ELF-1 (cell line): ENCODE data around the gene THADA.

Experiments
- DNase-seq: peaks from one replicate; pipeline ENCODE4 v3.0.0-alpha.2; 2016; ENCODE audit warnings: low read depth, low spot score

The THADA gene

DNA sequence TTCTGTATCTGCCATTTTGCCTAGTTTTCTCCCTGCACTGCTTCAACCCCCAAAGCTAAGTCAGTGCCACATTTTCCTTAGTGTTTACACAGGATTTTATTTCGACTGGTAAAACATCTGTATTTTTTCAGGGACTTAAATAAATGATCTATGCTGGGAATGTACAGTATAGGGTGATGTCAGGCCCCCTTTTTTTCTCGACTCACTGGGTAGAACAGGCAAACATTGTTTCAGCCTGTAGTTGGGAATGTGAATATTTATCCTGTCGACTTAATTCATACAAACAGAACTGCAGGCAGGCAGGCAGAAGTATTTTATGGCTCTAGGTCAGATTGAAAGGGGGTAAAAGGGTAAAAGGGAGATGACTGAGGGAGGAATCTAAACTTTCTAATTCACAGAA, 245.9 kb downstream of the THADA start:
- no peak for DNase-seq

DNA sequence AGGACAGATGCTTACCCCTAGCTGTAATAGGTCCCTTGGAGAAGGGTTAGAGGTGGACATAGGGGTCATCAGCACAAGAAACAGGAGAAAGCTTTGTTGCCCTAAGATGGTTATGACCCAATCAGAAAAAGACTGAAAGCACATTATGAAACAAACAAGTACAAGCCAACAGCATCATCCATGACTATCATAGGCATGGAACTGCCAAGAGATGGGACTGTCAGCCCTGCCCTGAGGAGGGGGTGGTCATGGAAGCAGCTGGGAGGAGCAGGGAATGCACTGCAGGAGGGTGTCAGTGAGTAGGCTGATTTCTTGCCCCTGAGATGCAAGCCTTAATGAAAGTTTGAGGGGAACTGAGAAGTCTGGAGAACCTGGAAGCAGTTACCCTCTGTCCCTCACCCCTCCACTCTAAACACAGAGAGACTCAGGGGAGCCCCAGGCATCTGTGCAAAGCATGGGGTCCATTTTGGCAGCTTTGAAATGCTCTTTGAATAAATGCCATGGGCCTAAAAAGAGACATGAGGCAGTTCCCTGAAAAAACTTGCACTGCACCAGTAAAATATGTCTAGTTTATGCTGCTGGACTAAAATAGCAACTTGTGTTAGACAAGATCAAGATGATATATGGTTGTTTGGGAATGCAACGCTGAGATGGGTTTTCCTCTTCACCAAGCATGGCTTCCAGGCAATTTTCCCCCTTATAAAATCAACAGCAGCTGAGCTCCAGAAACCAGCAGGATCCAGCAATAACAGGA, 246.8 kb downstream of the THADA start:
- DNase-seq = no peak

DNA sequence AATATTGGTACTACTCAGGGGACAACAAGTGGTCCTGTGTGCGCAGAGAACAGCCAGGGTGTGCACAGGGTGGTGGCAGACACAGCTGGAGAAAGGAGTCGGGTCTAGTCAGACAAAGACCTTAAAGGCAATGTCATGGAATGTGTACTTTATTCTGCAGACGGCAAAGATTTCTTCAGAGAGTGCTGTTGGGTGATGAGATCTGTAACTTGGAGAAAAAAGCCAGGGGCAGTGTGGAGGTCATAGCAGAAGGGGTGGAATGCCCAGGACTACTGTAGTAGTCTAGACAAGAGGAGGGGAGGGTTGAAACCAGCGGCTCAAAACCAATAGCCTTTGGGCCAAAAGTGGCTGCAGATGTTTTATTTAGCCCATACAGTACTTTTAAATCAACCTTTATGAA, 248.1 kb downstream of the THADA start:
- peak; percentile 47 for DNase-seq

DNA sequence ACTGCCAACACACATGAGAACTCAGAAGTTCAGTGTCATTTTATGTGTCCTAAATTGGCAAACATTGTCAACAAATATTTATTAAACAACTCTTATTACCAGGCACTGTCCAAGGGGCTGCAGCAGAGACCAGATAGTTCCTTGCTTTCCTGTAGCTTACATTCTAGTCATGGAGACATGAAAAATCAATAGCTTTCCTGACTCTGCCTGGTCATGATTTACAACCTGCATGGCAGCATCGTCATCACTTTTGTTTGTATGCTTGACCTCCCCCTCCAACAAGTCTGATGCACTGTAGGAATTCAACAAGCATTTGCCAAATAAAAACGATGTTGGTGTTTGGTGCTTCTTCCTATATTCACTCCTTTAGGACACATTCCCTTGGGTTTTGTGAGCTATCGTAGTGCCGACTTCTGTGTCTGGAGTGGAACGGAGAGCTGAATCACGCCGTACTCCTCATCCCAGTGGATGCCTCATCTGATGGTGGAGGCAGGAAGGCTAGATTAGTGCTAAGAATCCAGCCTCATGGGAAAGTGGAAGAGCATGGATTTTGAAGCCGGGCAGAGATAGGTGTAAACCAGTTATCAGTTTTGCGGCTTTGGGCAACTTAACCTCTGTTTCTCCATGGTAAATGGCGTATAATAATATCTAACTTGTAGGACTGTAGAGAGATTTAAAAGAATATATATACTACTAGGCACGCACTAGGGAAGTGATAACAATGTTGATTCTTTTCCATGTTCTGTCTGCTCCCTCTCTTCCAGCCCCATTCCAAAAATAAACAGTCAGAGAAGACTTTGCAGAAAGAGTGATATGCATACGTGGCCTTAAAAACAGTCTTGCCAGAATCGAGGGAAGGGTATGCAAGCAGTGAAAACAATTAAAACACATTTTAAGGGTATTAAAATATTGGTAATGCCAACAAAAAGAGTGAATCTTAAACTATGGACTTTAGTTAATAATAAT, 249.0 kb downstream of the THADA start:
- DNase-seq = no peak

DNA sequence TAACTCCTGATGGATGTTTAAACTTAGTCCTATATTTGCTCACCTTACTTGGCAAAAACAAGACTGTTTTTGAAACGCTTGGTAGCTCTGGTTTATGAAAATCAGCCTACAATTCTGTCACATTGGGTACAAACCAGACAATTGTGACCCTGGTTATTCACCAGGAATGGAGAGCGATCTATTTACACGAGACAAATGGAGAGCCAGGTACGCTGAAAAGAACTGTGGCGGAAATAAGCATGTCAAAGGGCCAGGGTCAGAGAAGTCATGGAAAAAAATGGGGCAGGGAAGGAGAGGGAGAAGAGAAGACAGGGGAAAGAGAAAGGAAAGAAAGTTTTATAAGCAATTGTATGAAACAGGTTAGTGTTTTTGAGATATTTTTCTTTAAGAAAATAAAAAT, 250.0 kb downstream of the THADA start:
- no peak for DNase-seq

DNA sequence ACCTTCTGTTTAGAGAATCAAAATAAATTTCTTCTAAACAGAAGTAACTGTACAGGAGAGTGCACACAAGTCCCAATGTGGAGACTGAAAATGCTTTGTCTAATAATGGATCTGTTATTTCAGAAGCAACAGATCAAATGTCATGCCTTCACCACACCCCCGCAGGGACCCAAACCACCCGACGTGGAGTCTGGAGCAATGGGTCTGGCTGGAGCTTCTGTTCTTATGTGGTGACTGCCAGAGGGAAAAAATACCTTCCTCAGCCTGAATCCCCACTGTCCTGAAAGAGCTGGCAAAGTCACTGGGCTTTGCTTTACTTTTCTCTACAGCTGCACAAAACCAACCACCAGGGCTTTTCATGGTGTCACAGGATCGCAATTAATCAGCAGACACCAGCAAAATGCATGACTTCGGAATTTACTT, 250.4 kb downstream of the THADA start:
- peak; percentile 84 for DNase-seq

DNA sequence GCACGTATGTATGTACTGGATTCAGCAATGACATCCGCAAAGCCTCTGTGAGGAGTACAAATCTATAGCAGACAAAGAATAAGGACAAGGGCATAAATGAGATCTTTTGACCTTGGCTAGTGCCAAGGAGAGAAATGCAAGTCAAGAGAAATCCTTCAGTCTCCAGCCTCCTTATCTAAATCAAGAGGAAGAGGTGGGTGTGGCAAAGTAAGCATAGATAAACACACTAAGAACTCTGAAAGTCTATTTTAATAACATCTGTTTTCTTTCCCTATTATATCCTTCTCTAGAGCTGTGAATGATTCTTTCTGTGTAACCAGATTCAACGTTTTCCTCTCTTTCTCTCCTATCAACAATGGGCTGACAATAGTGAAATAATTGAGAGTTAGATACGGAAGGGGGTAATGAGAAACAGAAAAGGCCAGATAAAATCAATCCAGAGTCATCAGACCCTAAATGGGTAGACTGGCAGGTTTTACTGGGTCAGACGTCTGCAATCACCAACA, 250.9 kb downstream of the THADA start:
- DNase-seq = peak; percentile 44

DNA sequence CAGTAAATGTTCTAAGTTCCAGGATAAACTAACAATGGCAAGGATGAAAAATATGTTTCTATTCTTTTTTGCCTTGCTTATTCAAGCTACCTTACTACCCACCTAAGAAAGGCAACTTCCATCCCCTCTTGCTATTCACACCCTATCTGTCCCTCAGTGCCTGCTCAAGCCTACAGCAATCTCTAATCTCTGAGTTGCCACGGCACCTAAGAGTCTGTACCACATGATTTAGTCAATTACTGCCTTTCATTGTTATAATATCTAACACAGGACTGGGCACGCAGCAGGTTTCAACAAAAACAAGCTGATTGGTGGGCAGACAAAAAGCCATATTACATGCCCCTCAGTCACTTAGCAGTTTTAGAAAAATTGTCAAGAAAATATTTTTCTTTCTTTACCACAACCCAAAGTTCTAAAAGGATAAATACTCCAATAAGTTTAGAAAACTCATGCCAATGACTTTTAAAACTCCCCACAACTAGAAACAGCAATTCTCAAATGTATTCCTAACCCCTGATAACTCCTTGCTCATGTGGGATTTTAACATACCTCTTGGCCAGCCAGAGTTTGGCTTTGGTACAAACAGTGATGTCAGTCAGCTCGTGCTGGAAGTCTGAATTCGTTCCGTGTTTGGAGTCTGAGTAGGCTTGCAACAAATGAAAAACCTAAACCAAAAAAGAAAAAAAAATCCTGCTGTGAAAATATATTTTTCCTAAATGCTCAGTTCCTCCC, 252.1 kb downstream of the THADA start:
- DNase-seq = no peak

DNA sequence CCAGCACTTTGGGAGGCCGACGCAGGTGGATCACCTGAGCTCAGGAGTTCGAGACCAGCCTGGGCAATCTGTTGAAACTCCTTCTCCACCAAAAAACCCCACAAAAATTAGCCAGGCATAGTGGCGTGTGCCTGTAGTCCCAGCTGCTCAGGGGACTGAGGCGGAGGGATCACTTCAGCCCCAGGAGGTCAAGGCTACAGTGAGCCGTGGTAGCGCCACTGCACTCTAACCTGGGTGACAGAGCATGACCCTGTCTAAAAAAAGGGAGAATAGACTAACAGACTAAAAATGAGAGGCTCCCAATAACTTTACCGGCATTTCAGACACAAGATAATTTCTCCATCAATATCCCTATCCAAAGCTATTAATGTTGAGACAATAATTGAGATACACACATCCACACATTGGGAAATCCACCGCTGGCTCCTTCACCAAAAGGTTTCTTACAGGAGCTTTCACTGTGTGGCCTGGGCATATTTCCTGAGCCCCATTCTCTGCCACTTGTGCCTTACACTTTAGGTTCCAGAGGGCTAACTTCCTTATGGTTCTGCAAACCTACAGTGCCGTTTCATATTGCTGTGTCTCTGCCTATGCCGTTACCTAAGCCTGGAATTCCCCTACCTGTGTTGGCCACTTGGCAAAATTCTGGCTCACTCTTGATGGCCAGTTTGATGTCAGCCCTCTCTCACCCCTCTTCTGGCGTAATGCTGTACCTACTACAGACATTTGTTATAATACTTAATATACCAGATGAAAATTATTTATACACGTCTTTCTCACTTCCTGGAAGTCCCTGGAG, 253.7 kb downstream of the THADA start:
- DNase-seq = no peak

DNA sequence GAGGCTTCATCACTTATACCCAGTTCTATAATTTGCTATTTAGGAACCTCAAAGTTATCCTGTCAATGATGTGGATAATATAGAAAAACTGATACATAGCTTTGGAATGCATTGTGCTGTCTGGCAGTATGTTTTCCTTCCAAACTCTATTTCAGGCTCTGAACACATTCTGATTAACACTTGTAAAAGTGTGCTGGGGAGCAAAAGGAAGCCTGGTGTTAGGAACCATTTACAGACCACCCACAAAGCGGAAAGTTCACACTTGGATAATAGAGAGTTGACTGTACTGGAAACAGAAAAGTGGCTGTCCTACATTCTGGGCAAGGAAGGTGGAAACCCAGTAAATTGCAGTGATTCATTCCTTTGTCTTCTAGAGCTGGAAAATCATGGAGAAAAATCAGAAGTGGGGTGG, 254.9 kb downstream of the THADA start:
- no peak for DNase-seq

DNA sequence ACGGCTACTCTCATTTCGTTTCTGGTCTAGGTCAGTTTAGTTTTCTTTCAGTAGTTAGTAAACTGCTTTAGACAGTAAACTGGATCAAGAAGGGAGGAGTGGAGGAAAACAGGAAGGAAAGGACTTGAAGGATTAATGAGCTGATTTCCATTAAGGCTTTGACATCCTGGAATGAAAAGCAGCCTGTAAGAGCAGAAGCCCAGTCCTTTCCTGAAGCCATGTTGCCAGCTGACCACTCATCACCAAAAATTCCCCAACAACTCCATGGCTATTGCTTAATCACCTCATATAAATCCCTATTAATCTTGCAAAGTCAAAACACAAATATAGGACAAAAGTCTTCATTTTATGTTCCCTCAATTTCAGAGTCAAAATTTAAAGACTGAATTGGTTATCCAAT, 255.8 kb downstream of the THADA start:
- no peak for DNase-seq

DNA sequence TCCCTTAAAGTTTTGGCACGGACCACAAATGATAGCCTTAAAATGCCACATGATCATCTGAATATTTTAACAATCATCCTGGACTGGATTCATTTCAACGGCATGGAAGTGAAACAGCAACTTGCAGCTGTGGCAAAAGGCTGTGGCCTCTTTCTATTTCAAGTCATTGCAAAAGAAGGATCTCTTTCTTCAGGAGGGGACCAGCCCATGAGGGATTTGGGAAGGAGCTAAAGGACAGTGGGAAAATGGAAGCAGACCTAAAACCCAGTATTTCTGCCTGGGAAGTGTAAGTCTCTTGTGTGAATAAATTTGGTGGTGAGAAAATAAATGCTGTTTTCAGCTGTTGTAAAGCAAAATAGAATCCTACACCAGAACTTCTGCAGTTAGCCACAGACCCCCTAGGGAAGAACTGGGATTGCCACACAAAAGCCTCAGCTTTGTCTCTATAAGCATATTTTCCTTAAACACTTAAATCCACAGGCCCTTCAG, 262.1 kb downstream of the THADA start:
- no peak for DNase-seq

DNA sequence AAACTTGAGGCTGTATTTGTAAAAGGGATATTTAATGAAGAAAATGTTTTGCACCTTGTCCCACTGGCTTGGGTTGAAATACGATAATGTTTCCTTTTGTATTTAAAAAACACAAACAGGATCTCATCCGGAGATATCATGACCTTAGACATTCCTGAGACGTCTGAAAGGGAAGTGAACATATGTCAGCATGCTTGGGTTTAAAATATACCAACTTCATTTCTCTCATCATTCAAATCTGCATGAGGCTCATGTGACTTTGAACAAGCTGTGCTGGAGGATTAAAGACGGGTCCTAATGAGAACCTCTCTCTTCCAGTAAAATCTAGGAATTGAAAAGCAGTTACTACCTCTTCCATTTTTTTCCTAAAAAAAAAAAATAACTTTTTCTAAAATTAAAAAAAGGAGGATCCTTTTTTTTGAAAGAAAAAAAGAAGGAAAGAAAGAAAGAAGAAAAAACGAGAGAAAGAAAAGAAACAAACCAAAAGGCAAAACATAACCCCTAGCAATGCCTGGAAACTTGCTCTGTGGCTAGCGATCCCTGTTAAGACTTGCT, 262.7 kb downstream of the THADA start:
- DNase-seq = no peak

DNA sequence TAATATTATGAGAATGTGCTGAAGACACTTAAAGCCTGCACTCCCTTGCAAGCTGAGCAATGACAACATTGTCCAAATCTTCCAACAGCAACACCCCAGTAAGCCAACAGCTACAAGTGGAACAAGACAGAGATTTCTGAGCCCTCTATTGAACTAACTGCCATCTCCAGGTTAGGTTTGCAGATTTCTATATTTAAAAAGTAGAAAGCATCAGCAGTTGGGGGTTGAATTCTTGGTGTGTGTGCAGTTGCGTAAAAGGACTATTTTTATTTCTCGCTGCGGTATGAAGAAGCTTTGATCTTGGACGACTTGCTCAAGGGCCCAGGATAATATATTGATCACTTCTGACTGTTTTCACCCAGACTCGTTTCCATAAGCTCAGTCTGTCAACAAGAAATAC, 263.2 kb downstream of the THADA start:
- no peak for DNase-seq

DNA sequence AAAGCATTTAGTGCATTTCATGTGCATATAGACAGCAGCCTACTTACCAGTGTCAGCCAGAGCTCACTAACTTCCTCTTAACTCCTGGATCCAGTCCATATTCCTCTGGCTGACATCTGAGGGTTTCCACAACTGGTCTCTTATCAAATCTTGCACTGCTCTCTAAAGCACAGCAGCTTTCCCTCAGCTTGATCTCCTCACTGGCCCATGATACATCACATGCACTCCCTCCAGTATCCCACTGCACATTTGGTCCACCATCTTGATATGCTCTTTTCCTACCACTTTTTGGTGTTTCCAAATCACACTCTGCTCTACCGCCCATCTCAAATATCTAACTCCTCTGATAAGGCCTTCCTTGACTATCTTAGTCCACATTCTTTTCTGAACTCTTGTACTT, 264.4 kb downstream of the THADA start:
- no peak for DNase-seq

DNA sequence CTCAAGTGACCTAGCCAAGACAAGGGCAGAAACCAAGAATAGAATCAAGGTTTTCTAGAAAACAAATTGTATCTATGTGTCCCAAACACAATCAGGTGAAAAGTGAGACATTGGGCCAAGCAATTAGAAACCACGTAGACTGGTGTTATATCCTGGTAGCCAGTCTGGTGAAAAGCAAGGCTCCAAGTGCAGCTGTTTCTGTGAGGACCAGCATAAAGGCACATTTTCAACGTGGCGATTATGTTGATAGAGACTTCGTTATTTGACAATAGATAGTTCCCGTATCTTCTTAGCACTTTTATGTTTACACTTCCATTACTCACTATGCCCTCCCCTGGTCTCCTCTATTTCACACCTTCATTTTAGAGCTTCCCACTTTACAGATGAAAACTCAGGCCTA, 266.2 kb downstream of the THADA start:
- DNase-seq = no peak

DNA sequence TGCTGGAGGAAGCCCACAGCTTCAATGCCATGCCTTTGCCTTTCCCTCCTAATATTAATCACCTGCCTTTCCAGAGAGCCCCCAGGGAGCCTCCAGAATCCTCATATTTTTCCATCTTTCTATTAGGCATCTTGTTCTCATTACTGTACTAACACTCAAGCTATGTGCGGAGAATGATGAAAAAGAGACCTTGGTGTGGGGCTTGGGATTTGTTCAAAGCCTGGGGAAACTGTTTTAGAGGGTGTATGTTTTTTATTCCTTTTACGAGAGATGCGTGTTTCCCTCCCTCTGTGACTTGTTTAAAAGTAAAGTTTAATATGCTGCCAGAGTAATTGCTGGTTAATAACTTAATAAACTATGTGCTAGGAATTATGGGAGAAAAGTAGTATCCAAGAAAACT, 267.0 kb downstream of the THADA start:
- no peak for DNase-seq

DNA sequence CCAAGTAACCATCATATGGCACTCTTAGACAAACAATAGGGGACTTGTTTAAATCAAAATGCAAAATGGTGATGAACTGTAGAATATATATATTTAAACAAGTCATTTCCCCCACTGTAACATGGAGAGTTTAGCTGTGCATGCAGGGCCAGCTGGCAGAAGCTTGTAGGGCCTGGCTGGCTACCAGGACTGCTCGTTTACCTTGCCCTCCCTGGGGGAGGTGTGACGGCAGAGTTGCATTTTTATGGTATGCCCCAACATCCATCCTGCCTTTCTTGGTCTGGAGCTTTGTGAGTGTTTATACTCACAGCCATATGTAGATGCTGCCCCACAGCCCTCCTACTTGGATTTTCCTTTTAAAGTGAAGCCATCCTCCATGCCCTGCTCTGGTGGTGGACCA, 267.7 kb downstream of the THADA start:
- DNase-seq = no peak

DNA sequence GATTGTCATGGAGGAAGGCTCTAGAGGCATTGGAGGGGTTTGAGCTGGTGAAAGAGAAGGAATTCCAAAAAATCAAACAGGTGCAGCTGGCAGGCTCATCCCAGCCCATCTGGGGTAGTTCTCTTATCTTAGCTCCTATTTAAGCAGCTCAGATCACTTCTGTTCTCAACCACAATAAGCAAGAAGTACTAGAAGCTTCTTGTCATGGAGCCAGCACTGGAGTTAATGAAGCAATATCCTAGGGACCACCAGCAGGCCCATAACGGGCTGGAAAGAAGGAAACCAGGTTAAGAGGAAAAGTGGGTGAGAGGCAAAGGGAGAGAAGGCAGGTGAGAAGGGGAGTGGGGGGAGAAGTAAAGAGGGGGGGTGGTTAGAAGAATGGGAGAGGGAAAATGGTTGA, 268.7 kb downstream of the THADA start:
- DNase-seq = no peak

DNA sequence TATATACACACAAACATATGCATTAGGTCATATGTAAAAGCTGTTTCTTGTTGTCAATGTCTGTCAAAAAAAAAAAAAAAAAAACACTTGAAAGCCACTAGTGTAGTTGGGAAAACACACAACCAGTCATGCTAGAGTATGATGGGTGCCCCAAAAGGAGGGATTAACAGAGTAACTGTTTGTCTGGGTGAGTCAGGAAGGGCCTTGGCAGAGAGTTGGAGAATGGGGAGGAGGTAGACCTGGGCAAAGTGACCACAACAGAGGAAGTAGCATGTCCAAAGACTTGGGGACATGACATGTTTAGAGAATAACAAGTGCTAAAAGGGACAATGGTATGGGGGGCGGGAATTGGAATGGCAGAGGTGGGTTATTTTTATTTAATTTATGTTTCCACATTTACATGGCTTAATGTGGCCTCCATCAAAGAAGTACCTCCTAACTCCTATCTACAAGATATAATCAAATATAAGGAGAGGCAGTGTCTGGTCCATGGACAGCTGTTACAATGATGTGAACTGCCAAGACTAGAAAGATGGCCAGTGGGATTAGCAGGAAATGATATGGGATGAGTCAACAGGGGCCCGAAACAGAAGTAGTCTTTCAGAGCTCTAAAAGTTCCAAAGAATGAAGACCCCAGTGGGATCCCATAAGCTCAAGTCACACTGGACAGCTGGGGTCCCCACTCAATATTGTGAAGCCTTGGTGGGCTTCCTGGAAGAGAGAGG, 269.6 kb downstream of the THADA start:
- DNase-seq = no peak
